Activated CD8-positive, alpha-beta memory T cell treated with anti-CD3 and anti-CD28 coated beads for 1 hour (primary cell): ENCODE measurements around the gene GLRX2.
"Not testable (repeated sequence)": the region's sequence is repeated elsewhere in the genome, so short reads cannot be mapped to it uniquely, and the experiment has no call there.

Experiments used
- DNase-seq, 2 donors: peaks; one replicate each; pipeline ENCODE4 v3.0.0-alpha.2; 2020; ENCODE audit warnings: low read depth in 1 of 2; ENCODE audit errors: extremely low read depth in 1 of 2

The GLRX2 gene

GRCh38 chr1:193104907-193105820 lies at the start of gene GLRX2:
GLRX2 (minus strand) TSS chr1:193105414; CDS start chr1:193105382, 32 bp downstream.
- peak; percentile 37 to 52 for DNase-seq

GRCh38 chr1:193144999-193145398 lies 39.8 kb upstream of the GLRX2 start:
- DNase-seq = no peak

GRCh38 chr1:193144361-193144938 lies 39.2 kb upstream of the GLRX2 start:
- no peak for DNase-seq

- DNase-seq = no peak
Measured at GRCh38 chr1:193143285-193143684, 38.1 kb upstream of the GLRX2 start.

GRCh38 chr1:193142409-193142808 lies 37.2 kb upstream of the GLRX2 start:
- DNase-seq = no peak

- no peak for DNase-seq
Measured at GRCh38 chr1:193141804-193142203, 36.6 kb upstream of the GLRX2 start.

GRCh38 chr1:193140254-193140653 lies 35.0 kb upstream of the GLRX2 start:
- no peak for DNase-seq

- no peak for DNase-seq
Measured at GRCh38 chr1:193131266-193131860, 26.1 kb upstream of the GLRX2 start.

- no peak for DNase-seq
Measured at GRCh38 chr1:193125369-193125768, 20.2 kb upstream of the GLRX2 start.

GRCh38 chr1:193123751-193124150 lies 18.5 kb upstream of the GLRX2 start:
- DNase-seq = no peak

- peak; percentile 96 to 100 for DNase-seq
Measured at GRCh38 chr1:193121616-193122593, 16.7 kb upstream of the GLRX2 start, which contains the start of gene CDC73. CDC73 (plus strand) TSS chr1:193122031; CDS start chr1:193122201, 170 bp downstream.

- no peak for DNase-seq
Measured at GRCh38 chr1:193120604-193121166, 15.5 kb upstream of the GLRX2 start.

GRCh38 chr1:193118803-193119730 lies 13.9 kb upstream of the GLRX2 start:
- no peak for DNase-seq

GRCh38 chr1:193118194-193118593 lies 13.0 kb upstream of the GLRX2 start:
- no peak for DNase-seq

- DNase-seq = not testable (repeated sequence)
Measured at GRCh38 chr1:193117167-193117566, 12.0 kb upstream of the GLRX2 start.

GRCh38 chr1:193115629-193116227 lies 10.5 kb upstream of the GLRX2 start:
- DNase-seq = no peak

- DNase-seq = no peak
Measured at GRCh38 chr1:193114485-193115095, 9.4 kb upstream of the GLRX2 start.

- DNase-seq = no peak
Measured at GRCh38 chr1:193113992-193114332, 8.7 kb upstream of the GLRX2 start.
